Esophagus squamous epithelium (tissue), 5 donors: Measurements from ENCODE around the gene LMLN. TPM values are rescaled to one million over a fixed set of nuclear protein-coding genes. Genes with fewer than 3 reads are reported as not detected.

Source experiments
- DNase-seq: peaks from one replicate; lab custom pipeline; 2025; lab: John Stamatoyannopoulos, UW
- H3K27ac ChIP-seq, 4 donors: fragments of 200-600 bp; sonication (generic); one replicate each; pipeline ENCODE4 v1.5.1; 2016 to 2019; ENCODE audit warnings: mild to moderate bottlenecking in 1 of 4
- H3K27me3 ChIP-seq, 4 donors: fragments of 200-600 bp; sonication (generic); 1 replicate in 3 of 4; 2 replicates in 1 of 4; pipeline versions ENCODE4 v1.5.1 to v1.6.0; 2017 to 2021; ENCODE audit warnings: antibody characterized with exemption in 1 of 4
- H3K36me3 ChIP-seq, 3 donors: fragments of 200-600 bp; sonication (generic); one replicate each; pipeline ENCODE4 v1.5.1; 2016 to 2019
- H3K4me1 ChIP-seq, 3 donors: fragments of 200-600 bp; sonication (generic); one replicate each; pipeline ENCODE4 v1.5.1; 2017 to 2019
- H3K4me3 ChIP-seq, 4 donors: fragments of 200-600 bp; sonication (generic); 1 replicate in 3 of 4; 2 replicates in 1 of 4; pipeline ENCODE4 v1.5.1; 2016 to 2019; ENCODE audit warnings: mild to moderate bottlenecking in 2 of 4, moderate library complexity in 1 of 4
- H3K9me3 ChIP-seq, 3 donors: fragments of 200-600 bp; sonication (generic); one replicate each; pipeline ENCODE4 v1.5.1; 2016 to 2019
- CTCF ChIP-seq, 6 experiments: fragments of 450-650 bp in 4 of 6; fragments of 200-600 bp in 2 of 6; sonication (generic) in 2 of 6; IDR thresholded peaks; one replicate each; pipeline ENCODE4 v1.5.1; 2016 to 2019; ENCODE audit warnings: antibody characterized with exemption in 6 of 6, mild to moderate bottlenecking in 4 of 6, moderate library complexity in 4 of 6
- POLR2A ChIP-seq, 4 donors: fragments of 450-650 bp; IDR thresholded peaks; one replicate each; pipeline ENCODE4 v1.6.1; 2017; ENCODE audit warnings: antibody characterized with exemption in 4 of 4, mild to moderate bottlenecking in 4 of 4, moderate library complexity in 3 of 4
- WGBS, 2 donors: methylation state at CpG; one replicate each; pipeline ENCODE4 v1.1.5; 2018; 5-methylcytosine and 5-hydroxymethylcytosine counted together
- intact Hi-C: fragments of 100-400 bp; cut with DNase I; formaldehyde crosslinking; loops from one replicate; pipeline ENCODE4 v1.15.0; 2022
- total RNA-seq, 4 donors: library from RNA; depleted of rRNA; stranded (reverse); fragments of >200 nt; gene quantifications; one replicate each; pipeline ENCODE4 v1.1.0, GENCODE V29; 2016
- donor health status: DM: yes; HTN: yes; CAD: no.

Gene LMLN
- total RNA-seq, 4 donors from 2014 or later: 3.5 to 5.2 (median 4.4) TPM

GRCh38 chr3:197953325-197953724 is 6.7 kb upstream of the LMLN start:
- Histone ChIP-seq H3K9me3 (no peaks in the 10 kb centered on the region), H3K4me1 (peaks cover 34 to 69% (median 38%) of the 10 kb centered on the region in 3 donors), H3K27me3 (no peaks in the 10 kb centered on the region), H3K27ac (peak overlapping the region in 2 of 4 donors; percentile 11 to 20), H3K36me3 (peaks cover 32 to 59% (median 40%) of the 10 kb centered on the region in 3 donors), H3K4me3 (no peak overlapping the region)
- intact Hi-C loops: no loop called here
- no peak for DNase-seq
- TF ChIP-seq POLR2A (IDR thresholded peaks at IDR 0.05) (no peak), CTCF (IDR thresholded peaks at IDR 0.05) (no peak)
- WGBS, 2 donors: 52 to 59% methylated on average over 6 of the region's 6 CpGs

GRCh38 chr3:197953881-197954280 is 6.1 kb upstream of the LMLN start:
- H3K4me1 ChIP-seq: peaks cover 35 to 74% (median 43%) of the 10 kb centered on the region in 3 donors
- peak overlapping the region in 1 of 4 donors; percentile 20 for H3K27ac ChIP-seq
- no peaks in the 10 kb centered on the region for H3K27me3 ChIP-seq
- intact Hi-C loops: no loop called here
- no peak overlapping the region for H3K4me3 ChIP-seq
- WGBS, 2 donors: 62 to 63% methylated on average over 7 of the region's 7 CpGs
- H3K9me3 ChIP-seq: no peaks in the 10 kb centered on the region
- peaks cover 32 to 59% (median 40%) of the 10 kb centered on the region in 3 donors for H3K36me3 ChIP-seq
- no peak for TF ChIP-seq POLR2A (IDR thresholded peaks at IDR 0.05)
- DNase-seq: no peak

DNA sequence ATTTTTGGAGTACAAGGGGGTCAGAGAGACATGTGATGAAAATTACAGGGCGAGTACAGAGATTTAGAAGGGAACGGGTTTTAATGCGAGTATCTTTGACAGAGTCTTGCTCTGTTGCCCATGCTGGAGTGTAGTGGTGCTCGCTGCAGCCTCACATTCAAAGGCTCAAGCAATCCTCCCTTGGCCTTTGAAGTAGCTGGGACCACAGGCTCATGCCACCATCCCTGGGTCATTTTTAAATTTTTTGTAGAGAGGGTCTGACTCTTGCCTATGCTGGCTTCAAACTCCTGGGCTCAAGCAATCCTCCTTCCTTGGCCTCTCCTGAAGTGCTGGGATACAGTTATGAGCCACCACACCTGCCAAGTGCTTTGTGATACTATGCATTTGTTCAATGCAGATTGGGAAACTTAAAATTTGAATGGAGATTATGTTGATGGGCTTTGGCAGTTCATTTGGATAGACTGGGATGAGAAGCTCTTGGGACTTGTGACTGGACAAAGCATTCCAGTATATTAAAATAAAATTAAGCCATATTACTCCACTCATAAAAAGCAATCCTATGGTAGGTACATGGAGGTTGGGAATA is 4.0 kb upstream of the LMLN start:
- Histone ChIP-seq H3K27ac (no peak overlapping the region), H3K4me3 (no peak overlapping the region), H3K27me3 (no peaks in the 10 kb centered on the region), H3K4me1 (peaks cover 38 to 76% (median 42%) of the 10 kb centered on the region in 3 donors), H3K9me3 (no peaks in the 10 kb centered on the region), H3K36me3 (peaks cover 32 to 59% (median 40%) of the 10 kb centered on the region in 3 donors)
- TF ChIP-seq POLR2A (IDR thresholded peaks at IDR 0.05) (no peak), CTCF (IDR thresholded peaks at IDR 0.05) (no peak)
- no peak for DNase-seq
- 86 to 93% methylated on average over 4 of the region's 4 CpGs for WGBS, 2 donors
- intact Hi-C loops: no loop called here

DNA sequence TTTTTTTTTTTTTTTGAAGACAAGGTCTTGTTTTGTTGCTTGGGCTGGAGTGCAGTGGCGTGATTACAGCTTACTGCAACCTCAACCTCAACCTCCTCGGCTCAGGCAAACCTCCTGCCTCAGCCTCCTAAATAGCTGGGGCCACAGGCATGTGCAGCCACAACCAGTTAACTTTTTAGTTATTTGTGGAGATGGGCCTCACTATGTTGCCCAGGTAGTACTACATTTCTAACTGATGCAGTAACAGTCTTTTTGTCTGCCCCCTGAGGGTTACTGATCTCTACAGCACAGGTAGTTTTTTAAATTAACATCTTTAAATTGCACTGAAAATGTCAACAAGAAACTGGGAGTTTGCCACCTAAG is 3.4 kb upstream of the LMLN start:
- Histone ChIP-seq H3K4me3 (no peak overlapping the region), H3K9me3 (no peaks in the 10 kb centered on the region), H3K27ac (no peak overlapping the region), H3K27me3 (no peaks in the 10 kb centered on the region), H3K4me1 (peaks cover 34 to 76% (median 40%) of the 10 kb centered on the region in 3 donors), H3K36me3 (peaks cover 32 to 54% (median 40%) of the 10 kb centered on the region in 3 donors)
- intact Hi-C loops: no loop called here
- no peak for TF ChIP-seq CTCF (IDR thresholded peaks at IDR 0.05)
- no peak for TF ChIP-seq POLR2A (IDR thresholded peaks at IDR 0.05)
- DNase-seq: no peak
- 70 to 89% methylated on average over 2 of the region's 2 CpGs for WGBS, 2 donors

GRCh38 chr3:197957790-197958133 is 2.3 kb upstream of the LMLN start:
- Histone ChIP-seq H3K27me3 (no peaks in the 10 kb centered on the region), H3K36me3 (peaks cover 26 to 43% (median 33%) of the 10 kb centered on the region in 3 donors), H3K4me3 (no peak overlapping the region), H3K9me3 (no peaks in the 10 kb centered on the region), H3K27ac (peak overlapping the region; percentile 31 to 89 (median 56)), H3K4me1 (peaks cover 29 to 65% (median 32%) of the 10 kb centered on the region in 3 donors)
- intact Hi-C loops: no loop called here
- TF ChIP-seq CTCF (IDR thresholded peaks at IDR 0.05): no peak
- no peak for TF ChIP-seq POLR2A (IDR thresholded peaks at IDR 0.05)
- WGBS, 2 donors: 75 to 81% methylated on average over 5 of the region's 5 CpGs
- no peak for DNase-seq
